Type B pancreatic cell (in vitro differentiated cells): Measurements from ENCODE around the gene TLX1. TPM values are rescaled to one million over a fixed set of nuclear protein-coding genes. Genes with fewer than 3 reads are reported as not detected.
A peak's percentile ranks its signal among the peaks of the same experiment; 100 is the strongest.
"Not testable (repeated sequence)": the region's sequence is repeated elsewhere in the genome, so short reads cannot be mapped to it uniquely, and the experiment has no call there.

ENCODE experiments used
- DNase-seq: peaks from one replicate; pipeline ENCODE4 v3.0.0; 2021; ENCODE audit warnings: mixed read lengths; ENCODE audit not compliant: unreplicated experiment; ENCODE audit errors: extremely low spot score
- H3K27ac Mint-ChIP-seq: 2 replicates; pipeline ENCODE4 v1.8.0; 2021; ENCODE audit warnings: mild to moderate bottlenecking, mixed read lengths
- H3K27me3 Mint-ChIP-seq: 2 replicates; pipeline ENCODE4 v1.8.0; 2021; ENCODE audit warnings: mixed read lengths
- H3K36me3 Mint-ChIP-seq: 2 replicates; pipeline ENCODE4 v1.8.0; 2021; ENCODE audit warnings: mixed read lengths
- H3K4me1 Mint-ChIP-seq: one replicate; pipeline ENCODE4 v1.8.0; 2021; ENCODE audit warnings: mixed read lengths; ENCODE audit not compliant: unreplicated experiment
- H3K4me3 Mint-ChIP-seq: 2 replicates; pipeline ENCODE4 v1.8.0; 2021; ENCODE audit warnings: mild to moderate bottlenecking, mixed read lengths
- H3K9me3 Mint-ChIP-seq: 2 replicates; pipeline ENCODE4 v1.8.0; 2021; ENCODE audit warnings: mixed read lengths
- total RNA-seq: library from RNA; stranded (reverse); gene quantifications from 2 replicates; pipeline ENCODE4 v1.2.1, GENCODE V29; 2021; ENCODE audit warnings: low replicate concordance
- TF ChIP-seq, protein P1 (sequence below): fragments of 200-600 bp; sonication (generic); conservative IDR thresholded peaks from 2 replicates; pipeline ENCODE4 v1.5.0; 2021; ENCODE audit warnings: antibody characterized with exemption, mild to moderate bottlenecking

Gene TLX1
- total RNA-seq, 1 donor from 2014 or later = 0.17 TPM

DNA sequence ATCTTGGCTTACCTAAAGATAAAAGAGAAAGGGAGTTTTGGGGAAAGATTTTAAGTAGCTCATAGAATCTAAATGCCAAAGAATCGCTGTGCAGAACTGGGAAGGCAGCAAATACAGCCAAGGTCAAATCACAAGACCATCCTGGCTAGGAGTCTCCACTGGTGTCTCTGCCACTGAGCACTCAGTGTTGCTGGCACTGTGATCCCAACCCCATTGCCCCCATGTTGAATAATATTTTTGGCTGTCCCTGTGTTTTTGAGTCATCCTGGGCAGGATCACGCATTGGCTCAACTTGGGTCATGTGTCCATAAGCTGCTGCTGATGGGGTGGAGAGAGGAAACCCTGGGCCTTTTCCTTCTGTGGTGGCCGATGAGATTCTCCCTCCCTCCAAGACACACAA, 21.2 kb downstream of the TLX1 start:
- no peaks in the 10 kb centered on the region for H3K36me3 Mint-ChIP-seq
- H3K4me1 Mint-ChIP-seq = no peaks in the 10 kb centered on the region
- H3K27me3 Mint-ChIP-seq = peaks cover 88% of the 10 kb centered on the region
- DNase-seq = no peak
- H3K27ac Mint-ChIP-seq = no peak overlapping the region
- no peaks in the 10 kb centered on the region for H3K9me3 Mint-ChIP-seq
- H3K4me3 Mint-ChIP-seq = no peak overlapping the region
- TF ChIP-seq, protein P1, sequence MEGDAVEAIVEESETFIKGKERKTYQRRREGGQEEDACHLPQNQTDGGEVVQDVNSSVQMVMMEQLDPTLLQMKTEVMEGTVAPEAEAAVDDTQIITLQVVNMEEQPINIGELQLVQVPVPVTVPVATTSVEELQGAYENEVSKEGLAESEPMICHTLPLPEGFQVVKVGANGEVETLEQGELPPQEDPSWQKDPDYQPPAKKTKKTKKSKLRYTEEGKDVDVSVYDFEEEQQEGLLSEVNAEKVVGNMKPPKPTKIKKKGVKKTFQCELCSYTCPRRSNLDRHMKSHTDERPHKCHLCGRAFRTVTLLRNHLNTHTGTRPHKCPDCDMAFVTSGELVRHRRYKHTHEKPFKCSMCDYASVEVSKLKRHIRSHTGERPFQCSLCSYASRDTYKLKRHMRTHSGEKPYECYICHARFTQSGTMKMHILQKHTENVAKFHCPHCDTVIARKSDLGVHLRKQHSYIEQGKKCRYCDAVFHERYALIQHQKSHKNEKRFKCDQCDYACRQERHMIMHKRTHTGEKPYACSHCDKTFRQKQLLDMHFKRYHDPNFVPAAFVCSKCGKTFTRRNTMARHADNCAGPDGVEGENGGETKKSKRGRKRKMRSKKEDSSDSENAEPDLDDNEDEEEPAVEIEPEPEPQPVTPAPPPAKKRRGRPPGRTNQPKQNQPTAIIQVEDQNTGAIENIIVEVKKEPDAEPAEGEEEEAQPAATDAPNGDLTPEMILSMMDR = no peak

DNA sequence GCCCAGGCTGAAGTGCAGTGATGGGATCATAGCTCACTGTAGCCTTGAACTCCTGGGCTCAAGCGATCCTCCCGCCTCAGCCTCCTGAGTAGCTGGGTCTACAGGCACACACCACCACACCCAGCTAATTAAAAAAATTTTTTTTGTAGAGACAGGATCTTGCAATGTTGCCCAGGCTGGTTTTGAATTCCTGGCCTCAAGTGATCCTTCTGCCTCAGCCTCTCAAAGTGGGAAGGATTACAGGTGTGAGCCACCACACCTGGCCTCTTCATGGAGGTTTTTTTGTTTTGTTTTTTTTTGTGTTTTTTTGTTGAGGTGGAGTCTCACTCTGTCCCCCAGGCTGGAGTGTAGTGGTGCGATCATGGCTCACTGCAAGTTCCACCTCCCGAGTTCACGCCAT, 23.4 kb downstream of the TLX1 start:
- not testable (repeated sequence) for H3K36me3 Mint-ChIP-seq

DNA sequence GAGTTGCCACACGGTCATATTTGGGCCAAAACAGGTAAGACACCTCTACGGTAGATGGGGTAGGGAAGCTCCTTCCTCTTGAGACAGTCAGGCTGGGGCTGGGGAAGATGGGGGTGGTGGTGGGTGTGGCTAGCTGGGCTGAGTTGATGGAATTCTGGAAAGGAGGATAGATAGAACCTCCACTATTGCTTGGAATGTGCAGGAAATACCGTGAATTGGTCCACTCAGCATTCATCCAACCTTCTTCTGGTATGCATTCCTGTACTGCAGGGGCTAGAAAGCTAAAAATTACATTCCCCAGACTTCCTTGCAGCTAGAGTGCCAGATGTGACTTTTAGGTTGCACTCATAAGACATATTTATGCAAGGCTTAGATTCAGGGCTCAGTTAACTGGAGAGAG, 24.8 kb downstream of the TLX1 start:
- Mint-ChIP-seq H3K27ac (no peak overlapping the region), H3K9me3 (no peaks in the 10 kb centered on the region), H3K4me1 (no peaks in the 10 kb centered on the region), H3K36me3 (no peaks in the 10 kb centered on the region), H3K27me3 (peaks cover 87% of the 10 kb centered on the region), H3K4me3 (no peak overlapping the region)
- DNase-seq = no peak
- TF ChIP-seq, protein P1 = no peak

More for the DNA sequence above, 23.4 kb downstream of the TLX1 start:
- not testable (repeated sequence) for H3K4me3 Mint-ChIP-seq, DNase-seq, H3K27ac Mint-ChIP-seq, H3K4me1 Mint-ChIP-seq, H3K9me3 Mint-ChIP-seq
- H3K27me3 Mint-ChIP-seq = peaks cover 87% of the 10 kb centered on the region

DNA sequence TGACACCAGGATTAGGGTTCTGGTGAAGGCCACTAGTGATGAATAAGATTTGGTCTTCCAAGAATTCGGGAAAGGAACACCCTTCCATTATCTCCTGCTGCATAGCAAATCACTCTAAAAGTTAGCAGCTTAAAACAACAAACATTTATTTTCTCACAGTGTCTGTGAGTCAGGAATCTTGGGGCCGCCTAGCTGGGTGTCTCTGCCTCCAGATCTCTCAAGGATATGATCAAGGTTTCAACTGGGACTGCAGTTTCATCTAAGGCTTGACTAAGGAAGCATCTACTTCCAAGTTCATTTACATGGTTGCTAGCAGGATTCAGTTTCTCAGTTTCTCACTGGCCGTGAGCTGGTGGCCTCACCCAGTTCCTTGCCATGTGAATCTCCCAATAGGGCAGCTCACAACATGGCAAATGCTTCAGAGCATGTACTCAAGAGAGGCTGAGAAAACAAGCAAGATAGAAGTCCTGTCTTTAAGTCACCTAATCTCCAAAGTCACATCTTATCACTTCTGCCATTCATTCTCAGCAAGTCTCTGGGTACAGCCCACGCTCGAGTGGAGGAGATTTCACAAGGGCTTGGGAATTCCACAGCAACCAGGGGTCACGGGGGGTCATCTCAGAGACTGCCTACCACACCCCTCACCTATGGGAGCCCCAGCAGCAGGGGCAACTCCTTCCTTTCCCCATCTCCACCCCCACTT, 26.8 kb downstream of the TLX1 start:
- no peak for DNase-seq
- H3K4me1 Mint-ChIP-seq = peaks cover 7% of the 10 kb centered on the region
- H3K36me3 Mint-ChIP-seq = no peaks in the 10 kb centered on the region
- H3K9me3 Mint-ChIP-seq = no peaks in the 10 kb centered on the region
- H3K27me3 Mint-ChIP-seq = peaks cover 87% of the 10 kb centered on the region
- no peak overlapping the region for H3K27ac Mint-ChIP-seq
- H3K4me3 Mint-ChIP-seq = no peak overlapping the region
- TF ChIP-seq, protein P1 = no peak

DNA sequence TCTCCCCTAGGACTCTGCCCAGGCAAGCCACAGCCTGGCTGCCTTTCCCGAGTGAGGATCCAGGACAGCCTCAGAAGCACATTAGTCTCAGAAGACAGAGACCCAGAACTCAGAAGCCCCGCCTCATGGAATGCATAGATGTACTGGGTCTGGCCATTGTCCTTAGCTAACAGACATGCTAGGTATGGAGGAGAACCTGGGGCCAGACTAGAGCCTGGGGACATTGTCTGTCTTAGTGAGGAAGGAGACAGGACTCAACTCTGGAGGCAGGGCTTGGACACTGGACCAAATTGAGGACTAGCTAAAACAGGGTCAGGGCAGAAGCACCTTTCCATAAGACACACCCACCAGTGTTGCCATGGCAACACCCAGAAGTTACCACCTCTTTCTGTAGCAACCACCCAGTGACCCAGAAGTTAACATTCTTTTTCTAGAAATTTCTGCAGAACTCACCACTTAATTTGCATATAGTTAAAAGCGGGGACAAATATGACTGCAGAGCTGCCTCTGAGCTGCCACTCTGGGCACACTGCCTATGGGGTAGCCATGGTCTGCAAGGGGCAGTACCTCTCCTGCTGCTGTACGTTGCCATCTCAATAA, 27.5 kb downstream of the TLX1 start:
- TF ChIP-seq, protein P1 = no peak
- peaks cover 91% of the 10 kb centered on the region for H3K27me3 Mint-ChIP-seq
- peaks cover 7% of the 10 kb centered on the region for H3K4me1 Mint-ChIP-seq
- no peaks in the 10 kb centered on the region for H3K9me3 Mint-ChIP-seq
- no peak overlapping the region for H3K27ac Mint-ChIP-seq
- H3K36me3 Mint-ChIP-seq = no peaks in the 10 kb centered on the region
- H3K4me3 Mint-ChIP-seq = no peak overlapping the region
- no peak for DNase-seq

DNA sequence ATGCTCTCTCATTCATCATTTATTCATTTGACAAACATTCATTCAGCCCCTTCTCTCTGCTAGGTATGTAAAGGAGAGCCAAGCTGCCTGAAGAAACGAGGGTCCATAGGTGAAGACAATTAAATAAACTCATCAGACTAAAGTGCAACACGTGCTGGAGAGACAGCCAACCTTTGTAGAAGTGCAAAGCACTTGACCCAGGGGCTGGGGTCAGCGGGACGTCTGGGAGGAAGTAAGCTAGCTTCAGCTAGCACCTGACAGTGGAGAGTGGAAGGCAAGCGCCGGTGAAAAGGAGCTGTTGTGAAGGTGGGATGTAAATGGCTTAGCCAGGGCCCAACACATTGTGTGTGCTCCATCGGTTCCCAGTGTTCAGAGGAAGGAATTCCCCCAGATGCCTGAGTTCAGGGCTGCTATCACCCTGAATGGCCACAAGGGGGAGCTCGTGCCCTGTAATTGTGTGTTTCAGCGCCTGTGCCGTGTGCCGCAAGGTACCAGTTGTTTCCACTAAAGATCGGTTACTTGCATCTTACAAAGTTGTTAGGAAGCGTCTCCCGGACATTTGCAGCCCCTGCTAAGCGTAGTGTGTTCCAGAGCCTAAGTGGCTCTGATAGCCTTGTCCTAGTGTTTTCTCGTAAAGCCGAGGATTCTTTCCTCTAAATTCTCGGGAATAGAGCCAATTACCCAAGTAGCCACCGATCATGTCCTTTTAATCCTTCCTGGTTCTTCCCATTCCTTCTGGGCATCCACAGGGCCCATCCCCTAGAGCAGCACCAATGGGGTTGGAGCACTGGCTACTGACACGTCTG, 30.6 kb downstream of the TLX1 start:
- TF ChIP-seq, protein P1 = peak; percentile 99
- H3K4me3 Mint-ChIP-seq = peak overlapping the region; percentile 37

More for the DNA sequence above, 30.6 kb downstream of the TLX1 start:
- Mint-ChIP-seq H3K27ac (no peak overlapping the region), H3K27me3 (peaks cover 92% of the 10 kb centered on the region), H3K9me3 (no peaks in the 10 kb centered on the region), H3K36me3 (no peaks in the 10 kb centered on the region), H3K4me1 (peaks cover 7% of the 10 kb centered on the region)
- no peak for DNase-seq
